Natural killer cell (primary cell): ENCODE results near the gene PRKAG2. TPM values are rescaled to one million over a fixed set of nuclear protein-coding genes. Genes with fewer than 3 reads are reported as not detected.

ENCODE experiments used
- ATAC-seq, 3 donors: fragments of 150-1000 bp in 2 of 3; fragments of 200-7000 bp in 1 of 3; cut with Tn5 transposase; 1 replicate in 1 of 3; 2 replicates in 2 of 3; pipeline ENCODE4 v1.10.0; 2021; ENCODE audit warnings: mild to moderate bottlenecking in 2 of 3, moderate library complexity in 2 of 3
- DNase-seq, 2 donors: peaks; one replicate each; pipeline versions ENCODE4 v3.0.0 to v3.0.0-alpha.2; 2013 to 2021; ENCODE audit warnings: mixed read lengths in 1 of 2
- H3K27ac ChIP-seq: one replicate; pipeline ENCODE4 v1.5.1; 2013; ENCODE audit warnings: mild to moderate bottlenecking, low read length
- H3K27me3 ChIP-seq: one replicate; pipeline ENCODE4 v1.6.1; 2013; ENCODE audit warnings: low read length; ENCODE audit not compliant: control insufficient read depth, insufficient read depth
- H3K36me3 ChIP-seq: one replicate; pipeline ENCODE4 v1.6.1; 2013; ENCODE audit warnings: low read length; ENCODE audit not compliant: control insufficient read depth, insufficient read depth
- H3K4me1 ChIP-seq: one replicate; pipeline ENCODE4 v1.6.1; 2013; ENCODE audit warnings: low read length; ENCODE audit not compliant: control insufficient read depth, insufficient read depth
- H3K4me3 ChIP-seq: one replicate; pipeline ENCODE4 v1.5.1; 2013; ENCODE audit warnings: low read length
- H3K9me3 ChIP-seq: one replicate; pipeline ENCODE4 v1.6.1; 2013; ENCODE audit warnings: low read length; ENCODE audit not compliant: control insufficient read depth, insufficient read depth
- H3K27ac Mint-ChIP-seq, 2 donors: one replicate each; pipeline ENCODE4 v1.8.0; 2022; ENCODE audit warnings: mild to moderate bottlenecking in 2 of 2, mixed read lengths in 2 of 2, moderate library complexity in 1 of 2
- H3K27me3 Mint-ChIP-seq, 2 donors: one replicate each; pipeline ENCODE4 v1.8.0; 2022; ENCODE audit warnings: low read depth in 2 of 2, mixed read lengths in 2 of 2
- H3K36me3 Mint-ChIP-seq: one replicate; pipeline ENCODE4 v1.8.0; 2022; ENCODE audit warnings: mixed read lengths
- H3K4me1 Mint-ChIP-seq, 2 donors: one replicate each; pipeline ENCODE4 v1.8.0; 2022; ENCODE audit warnings: mixed read lengths in 2 of 2
- H3K4me3 Mint-ChIP-seq: one replicate; pipeline ENCODE4 v1.8.0; 2022; ENCODE audit warnings: mild to moderate bottlenecking, moderate library complexity, mixed read lengths
- H3K9me3 Mint-ChIP-seq, 2 donors: one replicate each; pipeline ENCODE4 v1.8.0; 2022; ENCODE audit warnings: mixed read lengths in 2 of 2
- WGBS: methylation state at CpG from one replicate; pipeline ENCODE4 v1.1.7; 2013; ENCODE audit warnings: missing lambda C conversion rate; ENCODE audit not compliant: insufficient coverage; 5-methylcytosine and 5-hydroxymethylcytosine counted together
- intact Hi-C: fragments of 100-400 bp; cut with micrococcal nuclease; formaldehyde crosslinking; loops from one replicate; pipeline ENCODE4 v1.14.2; 2022
- total RNA-seq, 4 donors: library from RNA; stranded (reverse); fragments of 120-200 nt in 1 of 4; gene quantifications; one replicate each; pipeline versions ENCODE4 v1.2.3 to v1.2.4, GENCODE V29; 2013 to 2022
- TF ChIP-seq, protein P1 (sequence below): fragments of 200-600 bp; IDR thresholded peaks from one replicate; pipeline ENCODE4 v1.8.0; 2022; ENCODE audit warnings: antibody characterized with exemption

PRKAG2 gene
- total RNA-seq, 3 donors from 2014 or later (not counting 1 experiment from before 2014, with no cell fraction given): 42.6 to 66.5 (median 64.4) TPM

DNA sequence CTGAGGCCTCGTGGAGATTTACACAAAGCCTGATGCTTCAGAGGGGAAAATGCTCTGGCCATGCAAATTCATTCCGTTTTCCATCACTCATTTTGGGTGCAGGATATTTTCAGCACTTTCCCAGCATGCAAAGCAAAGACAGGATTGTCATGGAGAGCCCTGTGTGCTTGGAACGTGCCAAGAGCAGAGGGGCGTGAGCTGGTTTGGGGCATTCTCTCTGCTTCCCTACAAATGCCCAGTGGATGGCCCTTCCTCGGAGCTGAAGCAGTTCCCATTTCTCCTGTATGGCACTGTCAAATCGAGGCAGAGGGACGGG, 164.1 kb downstream of the PRKAG2 start:
- TF ChIP-seq, protein P1, sequence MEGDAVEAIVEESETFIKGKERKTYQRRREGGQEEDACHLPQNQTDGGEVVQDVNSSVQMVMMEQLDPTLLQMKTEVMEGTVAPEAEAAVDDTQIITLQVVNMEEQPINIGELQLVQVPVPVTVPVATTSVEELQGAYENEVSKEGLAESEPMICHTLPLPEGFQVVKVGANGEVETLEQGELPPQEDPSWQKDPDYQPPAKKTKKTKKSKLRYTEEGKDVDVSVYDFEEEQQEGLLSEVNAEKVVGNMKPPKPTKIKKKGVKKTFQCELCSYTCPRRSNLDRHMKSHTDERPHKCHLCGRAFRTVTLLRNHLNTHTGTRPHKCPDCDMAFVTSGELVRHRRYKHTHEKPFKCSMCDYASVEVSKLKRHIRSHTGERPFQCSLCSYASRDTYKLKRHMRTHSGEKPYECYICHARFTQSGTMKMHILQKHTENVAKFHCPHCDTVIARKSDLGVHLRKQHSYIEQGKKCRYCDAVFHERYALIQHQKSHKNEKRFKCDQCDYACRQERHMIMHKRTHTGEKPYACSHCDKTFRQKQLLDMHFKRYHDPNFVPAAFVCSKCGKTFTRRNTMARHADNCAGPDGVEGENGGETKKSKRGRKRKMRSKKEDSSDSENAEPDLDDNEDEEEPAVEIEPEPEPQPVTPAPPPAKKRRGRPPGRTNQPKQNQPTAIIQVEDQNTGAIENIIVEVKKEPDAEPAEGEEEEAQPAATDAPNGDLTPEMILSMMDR: no peak

DNA sequence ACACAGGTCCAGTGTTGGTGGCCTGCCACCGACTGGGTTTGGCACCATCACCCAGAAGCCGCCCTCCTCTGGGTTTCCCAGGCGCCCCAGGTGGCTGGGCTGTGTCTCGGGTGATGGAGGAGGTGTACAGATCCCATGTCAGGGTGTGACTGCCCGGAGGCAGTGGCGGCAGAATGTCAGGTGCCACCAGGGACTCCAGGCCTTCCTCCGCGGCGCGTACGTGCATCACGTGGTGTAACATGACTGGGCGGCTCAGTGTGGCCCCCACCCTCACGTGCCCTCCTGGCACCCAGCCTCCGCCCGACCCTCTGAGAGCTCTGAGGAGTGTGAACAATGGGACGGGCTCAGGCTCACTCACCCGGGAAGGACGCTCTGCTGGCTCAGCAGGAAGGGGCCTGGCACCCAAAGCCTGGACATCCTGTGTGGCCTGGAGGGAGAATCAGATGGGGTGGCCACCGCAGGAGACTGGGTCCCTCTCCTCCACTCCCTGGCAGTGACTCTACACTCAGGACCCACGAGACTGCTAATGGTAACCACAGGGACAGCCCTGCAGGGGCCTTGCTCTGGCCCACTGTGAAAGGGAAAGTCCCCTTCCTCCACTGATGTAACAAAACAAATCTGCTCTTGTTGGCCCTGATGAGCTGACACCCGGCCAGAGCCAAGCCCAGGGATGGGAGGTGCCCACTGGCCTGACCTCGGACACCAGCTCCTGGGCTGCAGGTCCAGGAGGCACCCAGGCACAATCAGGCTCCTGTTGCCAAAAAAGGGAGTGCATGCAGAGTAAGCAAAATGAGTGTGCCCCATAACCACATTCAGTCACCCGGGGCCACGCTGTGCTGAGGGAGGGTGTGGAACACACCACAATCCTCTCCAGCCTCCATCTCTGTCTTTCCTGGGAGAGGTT, 164.8 kb downstream of the PRKAG2 start:
- no peaks in the 10 kb centered on the region for H3K9me3 ChIP-seq
- H3K27ac ChIP-seq: no peak overlapping the region
- 71% methylated on average over 25 of the region's 25 CpGs for WGBS
- intact Hi-C loops: no loop called here
- Mint-ChIP-seq H3K36me3 (no peaks in the 10 kb centered on the region), H3K9me3 (no peaks in the 10 kb centered on the region), H3K4me3 (no peak overlapping the region), H3K27me3 (no peaks in the 10 kb centered on the region), H3K27ac (no peak overlapping the region), H3K4me1 (peaks cover 6 to 11% of the 10 kb centered on the region in 2 donors)
- no peak overlapping the region for H3K4me3 ChIP-seq
- H3K36me3 ChIP-seq: peaks cover 3% of the 10 kb centered on the region
- no peaks in the 10 kb centered on the region for H3K27me3 ChIP-seq
- DNase-seq (no peak), ATAC-seq (peak in 2 of 3 donors; percentile 32 to 65)
- TF ChIP-seq, protein P1: no peak
- H3K4me1 ChIP-seq: peaks cover 8% of the 10 kb centered on the region

More for the DNA sequence above, 164.1 kb downstream of the PRKAG2 start:
- no peaks in the 10 kb centered on the region for H3K9me3 ChIP-seq
- intact Hi-C loops: no loop called here
- H3K9me3 Mint-ChIP-seq: no peaks in the 10 kb centered on the region
- no peak overlapping the region for H3K4me3 Mint-ChIP-seq
- peaks cover 8% of the 10 kb centered on the region for H3K4me1 ChIP-seq
- no peak overlapping the region for H3K4me3 ChIP-seq
- peaks cover 6 to 11% of the 10 kb centered on the region in 2 donors for H3K4me1 Mint-ChIP-seq
- no peaks in the 10 kb centered on the region for H3K27me3 ChIP-seq
- H3K27ac ChIP-seq: no peak overlapping the region
- no peak overlapping the region for H3K27ac Mint-ChIP-seq
- H3K36me3 ChIP-seq: peaks cover 3% of the 10 kb centered on the region
- 88% methylated on average over 7 of the region's 7 CpGs for WGBS
- no peaks in the 10 kb centered on the region for H3K36me3 Mint-ChIP-seq
- no peaks in the 10 kb centered on the region for H3K27me3 Mint-ChIP-seq
- no peak for DNase-seq
- no peak for ATAC-seq

DNA sequence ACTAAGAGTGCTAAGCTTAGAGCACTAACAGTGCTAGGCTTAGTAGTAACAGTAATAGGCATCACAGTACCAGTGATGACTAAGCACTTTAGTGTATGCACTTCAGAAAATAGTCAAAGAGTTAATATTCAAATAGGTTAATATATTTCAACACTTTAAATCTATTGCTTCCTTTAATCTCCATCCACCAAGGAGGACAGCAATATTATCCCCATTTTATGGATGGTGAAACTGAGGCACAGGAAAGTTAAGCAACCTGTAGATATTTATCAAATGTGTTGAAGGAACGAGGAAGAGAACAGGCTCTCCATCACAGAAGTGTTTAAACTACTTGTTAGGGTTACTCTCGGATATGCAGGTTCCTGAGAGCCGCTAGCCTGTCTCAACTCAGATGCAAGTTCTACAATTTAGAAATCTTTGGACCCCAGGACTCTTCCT, 165.5 kb downstream of the PRKAG2 start:
- TF ChIP-seq, protein P1: no peak
- H3K27ac ChIP-seq: no peak overlapping the region
- Mint-ChIP-seq H3K27ac (no peak overlapping the region), H3K27me3 (no peaks in the 10 kb centered on the region), H3K36me3 (no peaks in the 10 kb centered on the region), H3K4me1 (peaks cover 6 to 11% of the 10 kb centered on the region in 2 donors), H3K4me3 (no peak overlapping the region), H3K9me3 (no peaks in the 10 kb centered on the region)
- DNase-seq (no peak), ATAC-seq (no peak)
- H3K4me1 ChIP-seq: peaks cover 8% of the 10 kb centered on the region
- WGBS: 94% methylated on average over 3 of the region's 3 CpGs
- H3K9me3 ChIP-seq: no peaks in the 10 kb centered on the region
- peaks cover 3% of the 10 kb centered on the region for H3K36me3 ChIP-seq
- intact Hi-C loops: no loop called here
- H3K4me3 ChIP-seq: no peak overlapping the region
- no peaks in the 10 kb centered on the region for H3K27me3 ChIP-seq
